Retina (tissue), 1 donor: ENCODE results near the gene KRTAP12-2.

ENCODE experiments used
- DNase-seq: peaks from one replicate; pipeline ENCODE4 v3.0.0-alpha.2; 2016

The KRTAP12-2 gene

GRCh38 chr21:44625756-44626155, 41.0 kb downstream of the KRTAP12-2 start:
- DNase-seq = no peak

GRCh38 chr21:44623575-44623974, 43.2 kb downstream of the KRTAP12-2 start:
- no peak for DNase-seq

- DNase-seq = no peak
Observed at GRCh38 chr21:44619886-44620285, 46.8 kb downstream of the KRTAP12-2 start.

GRCh38 chr21:44618909-44619308, 47.8 kb downstream of the KRTAP12-2 start:
- no peak for DNase-seq

GRCh38 chr21:44618504-44618903, 48.2 kb downstream of the KRTAP12-2 start:
- no peak for DNase-seq

GRCh38 chr21:44617071-44617501, 49.6 kb downstream of the KRTAP12-2 start:
- DNase-seq = no peak

- DNase-seq = no peak
Observed at GRCh38 chr21:44616591-44616926, 50.2 kb downstream of the KRTAP12-2 start.
